ENCODE results near the gene TECR. TPM values are rescaled to one million over a fixed set of nuclear protein-coding genes. Genes with fewer than 3 reads are reported as not detected.

Gene TECR
- total and polyA plus RNA-seq, 9 of the 15 experiments (the other 6 are each of a cell fraction or from before 2014, with no cell fraction given) = 29.3 to 211 (median 81.4) TPM

DNA sequence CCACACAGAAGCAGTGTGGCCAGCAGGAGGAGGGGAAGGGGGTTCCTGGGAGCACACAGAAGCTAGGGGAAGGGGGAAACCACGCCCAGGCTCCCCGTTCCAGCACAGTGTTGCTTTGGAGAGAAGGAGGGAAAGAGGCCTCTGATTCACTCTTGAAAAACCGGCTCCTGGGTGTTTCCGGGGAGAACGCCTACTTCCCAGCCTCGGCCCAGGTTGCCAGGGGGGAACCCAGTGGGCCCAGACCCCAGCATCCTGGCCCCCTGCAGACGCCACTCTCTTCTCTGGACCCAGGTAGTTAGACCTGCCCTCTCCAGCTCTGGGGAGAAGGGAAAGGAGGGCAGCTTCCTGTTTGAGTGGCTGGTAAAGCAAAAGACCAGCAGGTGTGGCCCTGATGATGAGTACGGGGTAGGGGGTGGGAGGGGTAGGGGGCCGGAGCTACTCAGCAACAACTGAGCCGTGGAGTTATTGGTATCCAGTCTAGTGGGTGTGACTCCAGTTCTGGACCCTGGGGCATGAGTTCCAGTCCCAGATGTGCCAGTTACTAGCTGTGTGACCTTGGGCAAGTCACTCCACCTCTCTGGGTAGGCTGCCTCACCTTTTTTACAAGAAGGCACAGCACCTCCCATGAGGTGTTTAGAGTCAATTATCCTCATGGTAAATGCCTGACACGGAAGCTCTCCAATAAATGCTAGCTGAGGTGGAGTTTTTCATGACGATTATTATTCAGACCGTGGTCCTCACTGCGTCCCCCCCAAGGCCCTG lies 34.3 kb upstream of the TECR start (continued):
- TF ChIP-seq, protein P1, sequence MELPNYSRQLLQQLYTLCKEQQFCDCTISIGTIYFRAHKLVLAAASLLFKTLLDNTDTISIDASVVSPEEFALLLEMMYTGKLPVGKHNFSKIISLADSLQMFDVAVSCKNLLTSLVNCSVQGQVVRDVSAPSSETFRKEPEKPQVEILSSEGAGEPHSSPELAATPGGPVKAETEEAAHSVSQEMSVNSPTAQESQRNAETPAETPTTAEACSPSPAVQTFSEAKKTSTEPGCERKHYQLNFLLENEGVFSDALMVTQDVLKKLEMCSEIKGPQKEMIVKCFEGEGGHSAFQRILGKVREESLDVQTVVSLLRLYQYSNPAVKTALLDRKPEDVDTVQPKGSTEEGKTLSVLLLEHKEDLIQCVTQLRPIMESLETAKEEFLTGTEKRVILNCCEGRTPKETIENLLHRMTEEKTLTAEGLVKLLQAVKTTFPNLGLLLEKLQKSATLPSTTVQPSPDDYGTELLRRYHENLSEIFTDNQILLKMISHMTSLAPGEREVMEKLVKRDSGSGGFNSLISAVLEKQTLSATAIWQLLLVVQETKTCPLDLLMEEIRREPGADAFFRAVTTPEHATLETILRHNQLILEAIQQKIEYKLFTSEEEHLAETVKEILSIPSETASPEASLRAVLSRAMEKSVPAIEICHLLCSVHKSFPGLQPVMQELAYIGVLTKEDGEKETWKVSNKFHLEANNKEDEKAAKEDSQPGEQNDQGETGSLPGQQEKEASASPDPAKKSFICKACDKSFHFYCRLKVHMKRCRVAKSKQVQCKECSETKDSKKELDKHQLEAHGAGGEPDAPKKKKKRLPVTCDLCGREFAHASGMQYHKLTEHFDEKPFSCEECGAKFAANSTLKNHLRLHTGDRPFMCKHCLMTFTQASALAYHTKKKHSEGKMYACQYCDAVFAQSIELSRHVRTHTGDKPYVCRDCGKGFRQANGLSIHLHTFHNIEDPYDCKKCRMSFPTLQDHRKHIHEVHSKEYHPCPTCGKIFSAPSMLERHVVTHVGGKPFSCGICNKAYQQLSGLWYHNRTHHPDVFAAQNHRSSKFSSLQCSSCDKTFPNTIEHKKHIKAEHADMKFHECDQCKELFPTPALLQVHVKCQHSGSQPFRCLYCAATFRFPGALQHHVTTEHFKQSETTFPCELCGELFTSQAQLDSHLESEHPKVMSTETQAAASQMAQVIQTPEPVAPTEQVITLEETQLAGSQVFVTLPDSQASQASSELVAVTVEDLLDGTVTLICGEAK (IDR thresholded peaks at IDR 0.05) = no peak
- TF ChIP-seq, protein P1 (CRISPR knock-in tag; IDR thresholded peaks at IDR 0.05) = no peak
- TF ChIP-seq KDM1A (IDR thresholded peaks at IDR 0.05) = 0 out of 4 replicates have a peak, but pooled peaks have one; percentile 25 to 33
- no peak for TF ChIP-seq RBFOX2 (IDR thresholded peaks at IDR 0.05; ENCODE audit: low read depth, low read length)
- TF ChIP-seq ZNF263 (CRISPR knock-in tag; IDR thresholded peaks at IDR 0.05; ENCODE audit: borderline replicate concordance) = no peak
- no peak for TF ChIP-seq ZFPM2 (CRISPR knock-in tag; IDR thresholded peaks at IDR 0.05)
- TF ChIP-seq SMARCC2 (IDR thresholded peaks at IDR 0.05; ENCODE audit: low read depth) = no peak
- TF ChIP-seq ZNF436 (CRISPR knock-in tag; IDR thresholded peaks at IDR 0.05) = no peak
- TF ChIP-seq, protein P2, sequence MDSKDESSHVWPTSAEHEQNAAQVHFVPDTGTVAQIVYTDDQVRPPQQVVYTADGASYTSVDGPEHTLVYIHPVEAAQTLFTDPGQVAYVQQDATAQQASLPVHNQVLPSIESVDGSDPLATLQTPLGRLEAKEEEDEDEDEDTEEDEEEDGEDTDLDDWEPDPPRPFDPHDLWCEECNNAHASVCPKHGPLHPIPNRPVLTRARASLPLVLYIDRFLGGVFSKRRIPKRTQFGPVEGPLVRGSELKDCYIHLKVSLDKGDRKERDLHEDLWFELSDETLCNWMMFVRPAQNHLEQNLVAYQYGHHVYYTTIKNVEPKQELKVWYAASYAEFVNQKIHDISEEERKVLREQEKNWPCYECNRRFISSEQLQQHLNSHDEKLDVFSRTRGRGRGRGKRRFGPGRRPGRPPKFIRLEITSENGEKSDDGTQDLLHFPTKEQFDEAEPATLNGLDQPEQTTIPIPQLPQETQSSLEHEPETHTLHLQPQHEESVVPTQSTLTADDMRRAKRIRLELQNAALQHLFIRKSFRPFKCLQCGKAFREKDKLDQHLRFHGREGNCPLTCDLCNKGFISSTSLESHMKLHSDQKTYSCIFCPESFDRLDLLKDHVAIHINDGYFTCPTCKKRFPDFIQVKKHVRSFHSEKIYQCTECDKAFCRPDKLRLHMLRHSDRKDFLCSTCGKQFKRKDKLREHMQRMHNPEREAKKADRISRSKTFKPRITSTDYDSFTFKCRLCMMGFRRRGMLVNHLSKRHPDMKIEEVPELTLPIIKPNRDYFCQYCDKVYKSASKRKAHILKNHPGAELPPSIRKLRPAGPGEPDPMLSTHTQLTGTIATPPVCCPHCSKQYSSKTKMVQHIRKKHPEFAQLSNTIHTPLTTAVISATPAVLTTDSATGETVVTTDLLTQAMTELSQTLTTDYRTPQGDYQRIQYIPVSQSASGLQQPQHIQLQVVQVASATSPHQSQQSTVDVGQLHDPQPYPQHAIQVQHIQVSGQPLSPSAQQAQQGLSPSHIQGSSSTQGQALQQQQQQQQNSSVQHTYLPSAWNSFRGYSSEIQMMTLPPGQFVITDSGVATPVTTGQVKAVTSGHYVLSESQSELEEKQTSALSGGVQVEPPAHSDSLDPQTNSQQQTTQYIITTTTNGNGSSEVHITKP (IDR thresholded peaks at IDR 0.05; ENCODE audit: partially characterized antibody) = peak; percentile 8
- TF ChIP-seq KDM5B (IDR thresholded peaks at IDR 0.05; ENCODE audit: insufficient replicate concordance, low read depth, low read length) = no peak
- TF ChIP-seq TBL1XR1 (IDR thresholded peaks at IDR 0.05; ENCODE audit: low read length in 2 of 2) = no peak
- TF ChIP-seq NFXL1 (CRISPR knock-in tag; IDR thresholded peaks at IDR 0.05) = no peak
- no peak for TF ChIP-seq PCBP1 (IDR thresholded peaks at IDR 0.05; ENCODE audit: low read depth, low read length, poor library complexity, severe bottlenecking)
- TF ChIP-seq SAFB (IDR thresholded peaks at IDR 0.05; ENCODE audit: borderline replicate concordance, low read depth, low read length) = no peak
- TF ChIP-seq BCOR (IDR thresholded peaks at IDR 0.05) = peak; percentile 65
- no peak for TF ChIP-seq ARNT (IDR thresholded peaks at IDR 0.05)
